Activated CD4-positive, alpha-beta T cell treated with anti-CD3 and anti-CD28 coated beads, Interleukin-2, amount 50 U/mL, for 1 hour (primary cell): ENCODE results near the gene MUC12.

ENCODE experiments used
- DNase-seq: peaks from one replicate; pipeline ENCODE4 v3.0.0-alpha.2; 2020

Gene MUC12

GRCh38 chr7:101066141-101066832 is 96.9 kb downstream of the MUC12 start:
- DNase-seq, result no peak

- no peak for DNase-seq
These were observed 97.4 kb downstream of the MUC12 start for GRCh38 chr7:101066833-101067177.

GRCh38 chr7:101068401-101068800 is 99.0 kb downstream of the MUC12 start:
- no peak for DNase-seq
